Measurements from ENCODE around the gene LRP5.
"Not testable (repeated sequence)": the region's sequence is repeated elsewhere in the genome, so short reads cannot be mapped to it uniquely, and the experiment has no call there.

Gene LRP5

GRCh38 chr11:68329978-68330699 lies 17.7 kb downstream of the LRP5 start:
- DNase-seq: no peak

GRCh38 chr11:68330700-68331337 lies 18.4 kb downstream of the LRP5 start:
- no peak for DNase-seq

- no peak for DNase-seq
These were observed 19.1 kb downstream of the LRP5 start for GRCh38 chr11:68331338-68331947.

GRCh38 chr11:68332186-68332585 lies 19.8 kb downstream of the LRP5 start:
- no peak for DNase-seq

GRCh38 chr11:68333173-68333572 lies 20.8 kb downstream of the LRP5 start:
- no peak for DNase-seq

GRCh38 chr11:68334923-68335322 lies 22.5 kb downstream of the LRP5 start:
- DNase-seq: no peak

GRCh38 chr11:68335683-68336082 lies 23.3 kb downstream of the LRP5 start:
- DNase-seq: no peak

GRCh38 chr11:68336716-68337115 lies 24.3 kb downstream of the LRP5 start:
- DNase-seq: no peak

GRCh38 chr11:68337399-68337835 lies 25.0 kb downstream of the LRP5 start:
- no peak for DNase-seq

GRCh38 chr11:68338051-68338780 lies 25.8 kb downstream of the LRP5 start:
- no peak for DNase-seq

GRCh38 chr11:68340003-68340767 lies 27.8 kb downstream of the LRP5 start:
- DNase-seq: no peak

- no peak for DNase-seq
These were observed 28.6 kb downstream of the LRP5 start for GRCh38 chr11:68340784-68341556.

- no peak for DNase-seq
These were observed 29.4 kb downstream of the LRP5 start for GRCh38 chr11:68341557-68342458.

GRCh38 chr11:68342459-68343158 lies 30.2 kb downstream of the LRP5 start:
- DNase-seq: no peak

GRCh38 chr11:68343761-68344256 lies 31.4 kb downstream of the LRP5 start:
- no peak for DNase-seq

GRCh38 chr11:68344821-68345220 lies 32.4 kb downstream of the LRP5 start:
- not testable (repeated sequence) for DNase-seq

- no peak for DNase-seq
These were observed 33.5 kb downstream of the LRP5 start for GRCh38 chr11:68345776-68346461.

GRCh38 chr11:68346462-68346790 lies 34.0 kb downstream of the LRP5 start:
- no peak for DNase-seq

GRCh38 chr11:68347345-68347744 lies 35.0 kb downstream of the LRP5 start:
- no peak for DNase-seq

All from activated CD8-positive, alpha-beta memory T cell treated with anti-CD3 and anti-CD28 coated beads, Interleukin-2, amount 50 U/mL, for 48 hours (primary cell).